ENCODE data around the gene VDR.

DNA sequence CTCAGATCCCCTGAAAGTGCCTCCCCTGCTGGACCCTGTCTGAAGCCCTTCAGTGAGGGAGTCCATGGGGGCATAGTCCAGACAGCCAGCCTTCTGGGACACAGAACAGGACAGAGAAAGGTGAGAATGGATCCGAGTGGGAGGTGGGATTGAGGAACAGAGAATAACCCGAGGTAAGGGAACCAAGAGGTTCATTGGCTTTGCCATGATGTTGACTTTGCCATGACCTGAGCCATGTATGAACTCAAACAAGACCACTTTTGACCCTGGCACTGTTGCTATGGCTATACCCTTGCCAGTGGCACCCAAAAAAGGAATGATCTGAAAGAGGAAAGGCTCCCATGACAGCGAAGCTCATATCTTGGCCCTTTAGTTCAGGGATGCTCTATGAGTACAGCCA, 22.6 kb upstream of the VDR start:
- TF ChIP-seq, protein P1, sequence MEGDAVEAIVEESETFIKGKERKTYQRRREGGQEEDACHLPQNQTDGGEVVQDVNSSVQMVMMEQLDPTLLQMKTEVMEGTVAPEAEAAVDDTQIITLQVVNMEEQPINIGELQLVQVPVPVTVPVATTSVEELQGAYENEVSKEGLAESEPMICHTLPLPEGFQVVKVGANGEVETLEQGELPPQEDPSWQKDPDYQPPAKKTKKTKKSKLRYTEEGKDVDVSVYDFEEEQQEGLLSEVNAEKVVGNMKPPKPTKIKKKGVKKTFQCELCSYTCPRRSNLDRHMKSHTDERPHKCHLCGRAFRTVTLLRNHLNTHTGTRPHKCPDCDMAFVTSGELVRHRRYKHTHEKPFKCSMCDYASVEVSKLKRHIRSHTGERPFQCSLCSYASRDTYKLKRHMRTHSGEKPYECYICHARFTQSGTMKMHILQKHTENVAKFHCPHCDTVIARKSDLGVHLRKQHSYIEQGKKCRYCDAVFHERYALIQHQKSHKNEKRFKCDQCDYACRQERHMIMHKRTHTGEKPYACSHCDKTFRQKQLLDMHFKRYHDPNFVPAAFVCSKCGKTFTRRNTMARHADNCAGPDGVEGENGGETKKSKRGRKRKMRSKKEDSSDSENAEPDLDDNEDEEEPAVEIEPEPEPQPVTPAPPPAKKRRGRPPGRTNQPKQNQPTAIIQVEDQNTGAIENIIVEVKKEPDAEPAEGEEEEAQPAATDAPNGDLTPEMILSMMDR (IDR thresholded peaks at IDR 0.05) = no peak
- no peak for TF ChIP-seq POLR2A (IDR thresholded peaks at IDR 0.05)
